ENCODE results near the gene PRKAR2B.
A peak's percentile ranks its signal among the peaks of the same experiment; 100 is the strongest.

Gene PRKAR2B

GRCh38 chr7:107044347-107045194 is at the start of gene PRKAR2B:
TSS of gene PRKAR2B (plus strand) at chr7:107044705. CDS start at chr7:107044908, 203 bp downstream.
- H3K36me3 ChIP-seq (replicated peaks): no peaks in the 10 kb centered on the region
- in situ Hi-C loops (cut with HindIII; ENCODE audit: low pct_ligation_motif_present, low sequenced_read_pairs): no loop called here
- H3K27ac ChIP-seq: no peak within 1 kb of the TSS
- no peak for TF ChIP-seq CTCF (IDR thresholded peaks at IDR 0.05; ENCODE audit: low read depth, low read length, missing control alignments)
- H3K27me3 ChIP-seq (replicated peaks): no peaks in the 10 kb centered on the region
- peak; percentile 17 for DNase-seq
- H3K4me3 ChIP-seq (ENCODE audit: low read depth, low read length): peak within 1 kb of the TSS; percentile 72

GRCh38 chr7:106994833-106995232 is 49.7 kb upstream of the PRKAR2B start:
- DNase-seq: no peak
- TF ChIP-seq CTCF (IDR thresholded peaks at IDR 0.05; ENCODE audit: low read depth, low read length, missing control alignments): no peak
- in situ Hi-C loops (cut with HindIII; ENCODE audit: low pct_ligation_motif_present, low sequenced_read_pairs): no loop called here

GRCh38 chr7:106997487-106998271 is 46.8 kb upstream of the PRKAR2B start:
- no peaks in the 10 kb centered on the region for H3K36me3 ChIP-seq (replicated peaks)
- no peak for DNase-seq
- no peak overlapping the region for H3K4me3 ChIP-seq (ENCODE audit: low read depth, low read length)
- H3K27me3 ChIP-seq (replicated peaks): no peaks in the 10 kb centered on the region
- TF ChIP-seq CTCF (IDR thresholded peaks at IDR 0.05; ENCODE audit: low read depth, low read length, missing control alignments): no peak
- in situ Hi-C loops (cut with HindIII; ENCODE audit: low pct_ligation_motif_present, low sequenced_read_pairs): no loop called here
- H3K27ac ChIP-seq: no peak overlapping the region

More at GRCh38 chr7:106994833-106995232, 49.7 kb upstream of the PRKAR2B start:
- H3K36me3 ChIP-seq (replicated peaks): no peaks in the 10 kb centered on the region
- no peak overlapping the region for H3K27ac ChIP-seq
- no peak overlapping the region for H3K4me3 ChIP-seq (ENCODE audit: low read depth, low read length)
- H3K27me3 ChIP-seq (replicated peaks): no peaks in the 10 kb centered on the region

- Histone ChIP-seq H3K27ac (no peak overlapping the region), H3K4me3 (ENCODE audit: low read depth, low read length) (no peak overlapping the region), H3K36me3 (replicated peaks) (no peaks in the 10 kb centered on the region), H3K27me3 (replicated peaks) (no peaks in the 10 kb centered on the region)
- in situ Hi-C loops (cut with HindIII; ENCODE audit: low pct_ligation_motif_present, low sequenced_read_pairs): no loop called here
- DNase-seq: no peak
- no peak for TF ChIP-seq CTCF (IDR thresholded peaks at IDR 0.05; ENCODE audit: low read depth, low read length, missing control alignments)
Measured at GRCh38 chr7:106999023-106999422, 45.5 kb upstream of the PRKAR2B start.

DNA sequence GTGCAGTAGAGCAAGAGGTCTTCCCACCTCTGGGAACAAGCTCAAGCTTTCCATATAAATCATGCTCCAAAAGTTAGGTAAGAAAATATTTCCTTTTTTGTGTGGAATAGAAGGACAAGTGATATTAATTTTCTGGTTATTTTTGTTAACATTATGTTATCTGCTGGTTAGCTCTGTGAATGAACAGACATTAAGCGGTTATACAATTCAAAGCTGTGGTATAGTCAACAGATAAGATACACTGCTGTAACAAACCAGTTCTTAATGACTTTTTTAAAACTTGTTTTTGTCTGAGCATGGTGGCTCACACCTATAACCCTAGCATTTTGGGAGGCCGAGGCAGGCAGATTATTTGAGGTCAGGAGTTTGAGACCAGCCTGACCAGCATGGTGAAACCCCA is 43.0 kb upstream of the PRKAR2B start:
- no peak for DNase-seq
- H3K27ac ChIP-seq: no peak overlapping the region
- in situ Hi-C loops (cut with HindIII; ENCODE audit: low pct_ligation_motif_present, low sequenced_read_pairs): no loop called here
- H3K27me3 ChIP-seq (replicated peaks): no peaks in the 10 kb centered on the region
- H3K36me3 ChIP-seq (replicated peaks): no peaks in the 10 kb centered on the region
- TF ChIP-seq CTCF (IDR thresholded peaks at IDR 0.05; ENCODE audit: low read depth, low read length, missing control alignments): no peak
- H3K4me3 ChIP-seq (ENCODE audit: low read depth, low read length): no peak overlapping the region
